Transverse colon (tissue), 3 donors: Measurements from ENCODE around the gene PTPRD.

Source experiments
- POLR2A ChIP-seq: fragments of 450-650 bp; IDR thresholded peaks from one replicate; pipeline ENCODE4 v1.6.1; 2016; ENCODE audit warnings: antibody characterized with exemption, mild to moderate bottlenecking, moderate library complexity
- TF ChIP-seq, protein P1 (sequence below), 5 experiments: fragments of 200-600 bp in 3 of 5; fragments of 450-650 bp in 2 of 5; sonication (generic) in 3 of 5; IDR thresholded peaks; 1 replicate in 2 of 5; 2 replicates in 3 of 5; pipeline ENCODE4 v1.5.1; 2016 to 2017; ENCODE audit warnings: antibody characterized with exemption in 5 of 5, inconsistent platforms in 3 of 5, mild to moderate bottlenecking in 2 of 5, moderate library complexity in 1 of 5

- TF ChIP-seq, protein P1, sequence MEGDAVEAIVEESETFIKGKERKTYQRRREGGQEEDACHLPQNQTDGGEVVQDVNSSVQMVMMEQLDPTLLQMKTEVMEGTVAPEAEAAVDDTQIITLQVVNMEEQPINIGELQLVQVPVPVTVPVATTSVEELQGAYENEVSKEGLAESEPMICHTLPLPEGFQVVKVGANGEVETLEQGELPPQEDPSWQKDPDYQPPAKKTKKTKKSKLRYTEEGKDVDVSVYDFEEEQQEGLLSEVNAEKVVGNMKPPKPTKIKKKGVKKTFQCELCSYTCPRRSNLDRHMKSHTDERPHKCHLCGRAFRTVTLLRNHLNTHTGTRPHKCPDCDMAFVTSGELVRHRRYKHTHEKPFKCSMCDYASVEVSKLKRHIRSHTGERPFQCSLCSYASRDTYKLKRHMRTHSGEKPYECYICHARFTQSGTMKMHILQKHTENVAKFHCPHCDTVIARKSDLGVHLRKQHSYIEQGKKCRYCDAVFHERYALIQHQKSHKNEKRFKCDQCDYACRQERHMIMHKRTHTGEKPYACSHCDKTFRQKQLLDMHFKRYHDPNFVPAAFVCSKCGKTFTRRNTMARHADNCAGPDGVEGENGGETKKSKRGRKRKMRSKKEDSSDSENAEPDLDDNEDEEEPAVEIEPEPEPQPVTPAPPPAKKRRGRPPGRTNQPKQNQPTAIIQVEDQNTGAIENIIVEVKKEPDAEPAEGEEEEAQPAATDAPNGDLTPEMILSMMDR (IDR thresholded peaks at IDR 0.05) = no peak
- TF ChIP-seq POLR2A = no peak
These were observed 2128.1 kb downstream of the PTPRD start for GRCh38 chr9:8484597-8485191.
